GM06990 (cell line): ENCODE data around the gene NAA15.
"Not testable (repeated sequence)": the region's sequence is repeated elsewhere in the genome, so short reads cannot be mapped to it uniquely, and the experiment has no call there.

ENCODE experiments used
- DNase-seq: peaks from one replicate; pipeline ENCODE4 v3.0.0-alpha.2; 2011; ENCODE audit not compliant: insufficient read length; ENCODE audit errors: extremely low read depth
- H3K27me3 ChIP-seq: replicated peaks from 2 replicates; pipeline ENCODE4 v1.6.0; 2011; ENCODE audit warnings: low read length; ENCODE audit not compliant: control insufficient read depth, insufficient read depth
- H3K36me3 ChIP-seq: 2 replicates; pipeline ENCODE4 v1.5.1; 2011; ENCODE audit warnings: low read length; ENCODE audit not compliant: control insufficient read depth, insufficient read depth
- H3K4me3 ChIP-seq: replicated peaks from 2 replicates; pipeline ENCODE4 v1.5.1; 2011; ENCODE audit warnings: low read depth, mild to moderate bottlenecking, control low read depth, low read length
- CTCF ChIP-seq: IDR thresholded peaks from 2 replicates; pipeline ENCODE4 v1.5.1; 2011; ENCODE audit warnings: low read length, control low read depth, mild to moderate bottlenecking, inconsistent platforms; ENCODE audit not compliant: insufficient read depth, poor library complexity, severe bottlenecking

NAA15 gene

GRCh38 chr4:139301113-139301820 lies at the start of gene NAA15:
Gene NAA15 (plus strand): TSS chr4:139301505. CDS start chr4:139301778, 273 bp downstream.
- H3K36me3 ChIP-seq: no peaks in the 10 kb centered on the region; the same call in 1 of the 2 replicates
- TF ChIP-seq CTCF: no peak
- H3K27me3 ChIP-seq: no peaks in the 10 kb centered on the region
- peak; percentile 96 for DNase-seq
- H3K4me3 ChIP-seq: peak within 1 kb of the TSS; percentile 86

GRCh38 chr4:139253046-139253445 lies 48.3 kb upstream of the NAA15 start:
- TF ChIP-seq CTCF: no peak
- H3K27me3 ChIP-seq: no peaks in the 10 kb centered on the region
- DNase-seq: no peak
- no peaks in the 10 kb centered on the region for H3K36me3 ChIP-seq
- H3K4me3 ChIP-seq: no peak overlapping the region

- no peaks in the 10 kb centered on the region for H3K27me3 ChIP-seq
- H3K36me3 ChIP-seq: no peaks in the 10 kb centered on the region
- no peak overlapping the region for H3K4me3 ChIP-seq
- no peak for DNase-seq
- no peak for TF ChIP-seq CTCF
Measured at GRCh38 chr4:139253713-139254112, 47.6 kb upstream of the NAA15 start.

DNA sequence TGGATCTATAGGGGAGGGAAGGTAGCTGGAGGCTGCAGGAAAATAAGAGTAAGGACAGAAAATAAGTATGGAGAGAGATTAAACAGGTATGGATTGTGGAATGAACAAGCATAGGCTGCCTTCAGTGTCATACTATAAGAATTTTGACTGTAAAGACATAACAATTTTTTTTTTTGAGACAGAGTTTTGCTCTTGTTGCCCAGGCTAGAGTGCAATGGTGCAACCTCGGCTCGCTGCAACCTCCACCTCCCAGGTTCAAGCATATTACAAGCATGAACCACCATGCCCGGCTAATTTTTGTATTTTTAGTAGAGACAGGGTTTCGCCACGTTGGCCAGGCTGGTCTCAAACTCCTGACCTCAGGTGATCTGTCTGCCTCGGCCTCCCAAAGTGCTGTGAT lies 45.7 kb upstream of the NAA15 start:
- H3K4me3 ChIP-seq, H3K36me3 ChIP-seq, H3K27me3 ChIP-seq, DNase-seq: not testable (repeated sequence)

- Histone ChIP-seq H3K36me3 (no peaks in the 10 kb centered on the region), H3K4me3 (no peak overlapping the region), H3K27me3 (no peaks in the 10 kb centered on the region)
- TF ChIP-seq CTCF: no peak
- no peak for DNase-seq
Measured at GRCh38 chr4:139256349-139256748, 45.0 kb upstream of the NAA15 start.

DNA sequence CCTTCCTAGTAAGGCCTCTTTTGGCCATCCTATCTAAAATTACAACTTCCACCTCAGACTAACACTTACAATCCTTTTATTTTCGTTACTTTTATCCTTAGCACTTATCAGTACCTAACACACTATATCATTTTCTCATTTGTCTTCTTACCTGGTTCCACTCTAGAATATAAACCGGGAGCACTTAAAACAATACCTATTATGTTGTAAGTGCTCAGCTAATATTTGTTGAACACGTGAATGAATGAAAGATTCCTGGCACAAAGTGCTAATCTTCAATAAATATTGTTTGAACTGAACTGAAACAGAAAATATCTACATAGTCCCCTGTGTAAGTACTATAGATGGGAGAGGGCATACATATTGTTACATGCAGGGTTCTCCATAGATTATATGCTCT lies 35.7 kb upstream of the NAA15 start:
- no peak for DNase-seq

More for the DNA sequence above, 35.7 kb upstream of the NAA15 start:
- Histone ChIP-seq H3K4me3 (no peak overlapping the region), H3K27me3 (no peaks in the 10 kb centered on the region), H3K36me3 (no peaks in the 10 kb centered on the region)
- no peak for TF ChIP-seq CTCF
